Endothelial cell of umbilical vein (primary cell): ENCODE data around the gene NTMT2. TPM values are rescaled to one million over a fixed set of nuclear protein-coding genes. Genes with fewer than 3 reads are reported as not detected.

Experiments used
- BruUV-seq: library from RNA; stranded (reverse); fragments of 400-500 nt; replicated peaks from 2 replicates; lab custom pipeline; 2021; lab: Mats Ljungman, UMichigan
- CTCF ChIA-PET: fragments of 300-600, 350-600 bp; sonication (Branson Sonifier 250); formaldehyde crosslinking; loops from one replicate; lab custom pipeline; 2021; ENCODE audit warnings: antibody characterized with exemption, inconsistent platforms; lab: Charles Lee
- POLR2A ChIA-PET: fragments of 300-600, 350-600 bp; sonication (Branson Sonifier 250); formaldehyde crosslinking; loops from one replicate; lab custom pipeline; 2021; ENCODE audit warnings: antibody characterized with exemption, inconsistent platforms; lab: Charles Lee
- DNase-seq: peaks from one replicate; pipeline ENCODE4 v3.0.0-alpha.2; 2011; ENCODE audit warnings: low read depth, low spot score
- FAIRE-seq: peaks from 2 replicates; lab custom pipeline; 2011; peaks lifted over from hg19 to GRCh38; lab: Jason Lieb, UNC
- H2AFZ ChIP-seq: 2 replicates; pipeline ENCODE4 v1.6.0; 2012; ENCODE audit warnings: low read depth, low read length, control low read depth, inconsistent platforms
- H3K27ac ChIP-seq: 2 replicates; pipeline ENCODE4 v1.5.1; 2011; ENCODE audit warnings: low read depth, mild to moderate bottlenecking, control low read depth, low read length, moderate library complexity; ENCODE audit not compliant: insufficient read depth
- H3K27me3 ChIP-seq, 2 experiments: 2 replicates each; pipeline versions ENCODE4 v1.6.0 to v1.6.1; 2011; ENCODE audit warnings: low read length in 2 of 2, mixed read lengths in 1 of 2; ENCODE audit not compliant: control insufficient read depth in 2 of 2, insufficient read depth in 2 of 2
- H3K36me3 ChIP-seq, 2 experiments: 2 replicates in 1 of 2; 3 replicates in 1 of 2; pipeline ENCODE4 v1.5.1; 2011; ENCODE audit warnings: low read length in 2 of 2, mild to moderate bottlenecking in 1 of 2, moderate library complexity in 1 of 2; ENCODE audit not compliant: control insufficient read depth in 2 of 2, insufficient read depth in 2 of 2; ENCODE audit errors: extremely low read depth in 1 of 2
- H3K4me1 ChIP-seq: 3 replicates; pipeline ENCODE4 v1.5.1; 2011; ENCODE audit warnings: mild to moderate bottlenecking, low read length; ENCODE audit not compliant: control insufficient read depth, insufficient read depth; ENCODE audit errors: extremely low read depth
- H3K4me2 ChIP-seq: 2 replicates; pipeline ENCODE4 v1.6.1; 2011; ENCODE audit warnings: low read length, control low read depth, mixed read lengths; ENCODE audit not compliant: insufficient read depth
- H3K4me3 ChIP-seq, 3 experiments: fragments of 200-600 bp in 1 of 3; sonication (generic), shearing (Covaris generic) in 1 of 3; replicated peaks in 1 of 3; 2 replicates each; pipeline ENCODE4 v1.5.1; 2011 to 2016; ENCODE audit warnings: control low read depth in 3 of 3, low read length in 3 of 3, mild to moderate bottlenecking in 2 of 3, inconsistent platforms in 1 of 3, low read depth in 1 of 3, moderate library complexity in 1 of 3; ENCODE audit not compliant: insufficient read depth in 1 of 3
- H3K79me2 ChIP-seq: 2 replicates; pipeline ENCODE4 v1.6.0; 2012; ENCODE audit warnings: low read length, inconsistent platforms; ENCODE audit not compliant: control insufficient read depth, insufficient read depth
- H3K9ac ChIP-seq: replicated peaks from 2 replicates; pipeline ENCODE3; 2011; ENCODE audit warnings: low read length, control low read depth; ENCODE audit not compliant: insufficient read depth; ENCODE audit errors: extremely low read depth
- H3K9me1 ChIP-seq: replicated peaks from 3 replicates; pipeline ENCODE4 v1.6.0; 2011; ENCODE audit warnings: mild to moderate bottlenecking, low read length; ENCODE audit not compliant: control insufficient read depth, insufficient read depth; ENCODE audit errors: extremely low read depth
- H3K9me3 ChIP-seq: replicated peaks from 2 replicates; pipeline ENCODE4 v1.5.1; 2012; ENCODE audit warnings: low read length, inconsistent platforms; ENCODE audit not compliant: control insufficient read depth, insufficient read depth
- H4K20me1 ChIP-seq: replicated peaks from 2 replicates; pipeline ENCODE3; 2011; ENCODE audit warnings: mild to moderate bottlenecking, low read length; ENCODE audit not compliant: control insufficient read depth, insufficient read depth; ENCODE audit errors: extremely low read depth
- CTCF ChIP-seq, 2 donors: IDR thresholded peaks; 1 replicate in 1 of 2; 2 replicates in 1 of 2; pipeline ENCODE4 v1.5.1; 2011; ENCODE audit warnings: low read length in 2 of 2, mild to moderate bottlenecking in 2 of 2, moderate library complexity in 2 of 2, control low read depth in 1 of 2, inconsistent platforms in 1 of 2, low read depth in 1 of 2; ENCODE audit not compliant: insufficient read depth in 1 of 2; ENCODE audit errors: extremely low read depth in 1 of 2
- EZH2 ChIP-seq: IDR thresholded peaks from 2 replicates; pipeline ENCODE4 v1.6.1; 2012; ENCODE audit warnings: borderline replicate concordance, low read depth, mild to moderate bottlenecking, moderate library complexity, low read length, inconsistent platforms; ENCODE audit not compliant: severe bottlenecking
- FOS ChIP-seq: IDR thresholded peaks from 2 replicates; pipeline ENCODE4 v1.6.1; 2011; ENCODE audit warnings: mild to moderate bottlenecking, low read length, moderate library complexity, borderline replicate concordance; ENCODE audit not compliant: insufficient read depth
- JUN ChIP-seq: IDR thresholded peaks from 2 replicates; pipeline ENCODE4 v1.6.1; 2011; ENCODE audit warnings: borderline replicate concordance, low read depth; ENCODE audit not compliant: insufficient read length, insufficient read depth
- MYC ChIP-seq: IDR thresholded peaks from one replicate; pipeline ENCODE4 v1.6.1; 2011; ENCODE audit warnings: mild to moderate bottlenecking, low read depth, low read length
- POLR2A ChIP-seq: IDR thresholded peaks from 2 replicates; pipeline ENCODE4 v1.6.1; 2012; ENCODE audit warnings: low read depth, mild to moderate bottlenecking, control low read depth, low read length
- POLR2AphosphoS5 ChIP-seq: IDR thresholded peaks from 2 replicates; pipeline ENCODE4 v1.6.1; 2012; ENCODE audit warnings: low read depth, mild to moderate bottlenecking, control low read depth, low read length, moderate library complexity; ENCODE audit not compliant: insufficient read depth
- dilution Hi-C: fragments of 300-500 bp; cut with MboI; formaldehyde crosslinking; loops from one replicate; pipeline ENCODE4 v1.15.0; 2019; ENCODE audit warnings: low sequenced_read_pairs; ENCODE audit not compliant: extremely low pct_ligation_motif_present
- intact Hi-C: fragments of 100-400 bp; cut with micrococcal nuclease; formaldehyde crosslinking; loops from one replicate; pipeline ENCODE4 v1.10.0; 2022
- polyA plus RNA-seq, 4 experiments: library from polyadenylated mRNA; depleted of rRNA in 3 of 4; stranded (reverse) in 3 of 4; unstranded in 1 of 4; fragments of >200 nt; gene quantifications; 2 replicates each; pipeline versions ENCODE4 v1.2.1 to v1.2.3, GENCODE V29; 2011 to 2012; ENCODE audit warnings: missing spikeins in 1 of 4
- total RNA-seq: library from RNA; stranded (reverse); gene quantifications from 2 replicates; pipeline ENCODE4 v1.2.3, GENCODE V29; 2021

NTMT2 gene
- total and polyA plus RNA-seq, 2 donors (not counting 3 experiments of a cell fraction or from before 2014, with no cell fraction given), result not detected

- Histone ChIP-seq H3K9me3 (no peaks in the 10 kb centered on the region), H3K4me3 (no peak overlapping the region), H3K9me1 (no peaks in the 10 kb centered on the region), H3K79me2 (no peaks in the 10 kb centered on the region), H3K4me1 (no peaks in the 10 kb centered on the region), H3K4me2 (no peak overlapping the region), H3K36me3 (no peaks in the 10 kb centered on the region), H4K20me1 (no peaks in the 10 kb centered on the region), H3K9ac (no peak overlapping the region), H3K27me3 (no peaks in the 10 kb centered on the region), H2AFZ (no peak overlapping the region), H3K27ac (no peak overlapping the region)
- FAIRE-seq, result no peak
- CTCF ChIA-PET, result no interaction called here
- no peak for TF ChIP-seq POLR2AphosphoS5
- no TSS peak for BruUV-seq
- intact Hi-C loops (no loop called here), dilution Hi-C loops (no loop called here)
- DNase-seq, result no peak
- POLR2A ChIA-PET, result no interaction called here
Measured at GRCh38 chr1:170131450-170131849, 14.3 kb upstream of the NTMT2 start.

DNA sequence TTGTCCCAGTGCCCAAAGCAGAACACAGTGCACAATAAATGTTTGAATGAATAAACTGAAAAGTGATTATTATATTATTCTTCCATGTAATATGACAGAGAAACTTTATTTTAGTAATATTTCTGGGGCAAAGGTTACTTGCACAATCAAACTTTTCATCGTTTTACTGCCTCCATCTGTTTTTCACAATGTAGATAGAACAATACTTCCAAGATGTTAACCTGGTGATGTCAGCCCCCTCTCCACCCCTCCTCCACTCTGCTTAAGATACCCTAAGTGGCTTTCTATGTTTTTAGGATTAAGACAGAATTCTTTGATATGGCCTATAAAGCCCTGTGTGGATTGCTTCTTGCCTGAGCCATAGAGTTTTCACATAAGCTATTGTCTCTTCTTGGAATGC, 13.8 kb upstream of the NTMT2 start:
- dilution Hi-C loops, result no loop called here
- CTCF ChIA-PET, result no interaction called here
- POLR2A ChIA-PET, result no interaction called here
- Histone ChIP-seq H3K9ac (no peak overlapping the region), H3K4me2 (no peak overlapping the region), H3K27ac (no peak overlapping the region), H3K79me2 (no peaks in the 10 kb centered on the region), H3K4me3 (no peak overlapping the region), H3K9me1 (no peaks in the 10 kb centered on the region), H3K4me1 (no peaks in the 10 kb centered on the region), H3K27me3 (no peaks in the 10 kb centered on the region), H4K20me1 (no peaks in the 10 kb centered on the region), H3K36me3 (no peaks in the 10 kb centered on the region), H3K9me3 (no peaks in the 10 kb centered on the region), H2AFZ (no peak overlapping the region)
- TF ChIP-seq POLR2A (no peak), FOS (no peak), MYC (no peak), EZH2 (no peak), POLR2AphosphoS5 (no peak), CTCF (IDR thresholded peaks at IDR 0.05; ENCODE audit: extremely low read depth in 1 of 2, insufficient read depth in 1 of 2, low read depth in 1 of 2, low read length in 2 of 2) (no peak), JUN (no peak)
- DNase-seq, result no peak
- intact Hi-C loops, result no loop called here
- no TSS peak for BruUV-seq
- FAIRE-seq, result no peak
